Panc1 (cell line): Measurements from ENCODE around the gene PLEKHM2. TPM values are rescaled to one million over a fixed set of nuclear protein-coding genes. Genes with fewer than 3 reads are reported as not detected.

ENCODE experiments used
- ATAC-seq: fragments of 200-7000 bp; cut with Tn5 transposase; 2 replicates; pipeline ENCODE4 v1.9.1; 2020; ENCODE audit warnings: mild to moderate bottlenecking, moderate library complexity
- BruUV-seq: library from RNA; stranded (reverse); fragments of 400-500 nt; replicated peaks from 2 replicates; lab custom pipeline; 2021; lab: Mats Ljungman, UMichigan
- CTCF ChIA-PET: fragments of 300-600 bp; sonication (Branson Sonifier 250); formaldehyde crosslinking; loops from one replicate; lab custom pipeline; 2022; ENCODE audit warnings: antibody characterized with exemption; lab: Charles Lee
- POLR2A ChIA-PET: fragments of 300-600 bp; sonication (Branson Sonifier 250); formaldehyde crosslinking; loops from one replicate; lab custom pipeline; 2022; ENCODE audit warnings: antibody characterized with exemption; lab: Charles Lee
- DNase-seq: peaks from one replicate; pipeline ENCODE4 v3.0.0-alpha.2; 2010; ENCODE audit warnings: low read depth, low spot score
- H3K27ac ChIP-seq: 2 replicates; pipeline ENCODE4 v1.5.1; 2011; ENCODE audit warnings: mild to moderate bottlenecking, low read length, inconsistent platforms
- H3K27me3 ChIP-seq: fragments of 200-500 bp; sonication (Bioruptor generic); 2 replicates; pipeline ENCODE4 v1.6.0; 2014; ENCODE audit warnings: low read length, inconsistent platforms; ENCODE audit not compliant: control insufficient read depth, insufficient read depth
- H3K36me3 ChIP-seq: fragments of 200-500 bp; sonication (Bioruptor generic); 2 replicates; pipeline ENCODE4 v1.5.1; 2014; ENCODE audit warnings: inconsistent platforms, mild to moderate bottlenecking, low read length, moderate library complexity; ENCODE audit not compliant: control insufficient read depth, insufficient read depth
- H3K4me1 ChIP-seq: 2 replicates; pipeline ENCODE4 v1.5.1; 2011; ENCODE audit warnings: inconsistent platforms, mild to moderate bottlenecking, low read length, moderate library complexity; ENCODE audit not compliant: control insufficient read depth, insufficient read depth
- H3K4me3 ChIP-seq, 2 experiments: 2 replicates each; pipeline ENCODE4 v1.5.1; 2011 to 2012; ENCODE audit warnings: low read depth in 2 of 2, low read length in 2 of 2, mild to moderate bottlenecking in 2 of 2, inconsistent platforms in 1 of 2, moderate library complexity in 1 of 2
- H3K9me3 ChIP-seq: fragments of 200-500 bp; sonication (Bioruptor generic); 2 replicates; pipeline ENCODE4 v1.5.1; 2014; ENCODE audit warnings: low read depth, mild to moderate bottlenecking, inconsistent platforms, low read length, moderate library complexity; ENCODE audit not compliant: control insufficient read depth, insufficient read depth
- CTCF ChIP-seq: fragments of 450-650 bp; IDR thresholded peaks from 2 replicates; pipeline ENCODE4 v1.5.1; 2017; ENCODE audit warnings: mild to moderate bottlenecking
- POLR2AphosphoS5 ChIP-seq: IDR thresholded peaks from 2 replicates; pipeline ENCODE4 v1.6.1; 2012; ENCODE audit warnings: mild to moderate bottlenecking, low read depth, low read length, moderate library complexity
- REST ChIP-seq, 2 experiments: IDR thresholded peaks; 2 replicates each; pipeline ENCODE4 v1.6.1; 2011 to 2012; ENCODE audit warnings: low read depth in 2 of 2, control low read depth in 1 of 2, low read length in 1 of 2, mild to moderate bottlenecking in 1 of 2, moderate library complexity in 1 of 2; ENCODE audit not compliant: insufficient read depth in 1 of 2
- SIN3A ChIP-seq: IDR thresholded peaks from 2 replicates; pipeline ENCODE4 v1.6.1; 2012; ENCODE audit warnings: low read depth, mild to moderate bottlenecking, low read length, moderate library complexity, borderline replicate concordance; ENCODE audit not compliant: insufficient read depth
- TCF7L2 ChIP-seq: IDR thresholded peaks from 2 replicates; pipeline ENCODE4 v1.6.1; 2011; ENCODE audit warnings: mild to moderate bottlenecking, low read depth, low read length, inconsistent platforms
- in situ Hi-C: cut with HindIII; loops from 2 replicates; pipeline ENCODE4 v1.10.0; 2016; ENCODE audit warnings: low sequenced_read_pairs, low pct_unique_long_range_greater_than_20kb
- intact Hi-C: fragments of 100-400 bp; cut with micrococcal nuclease; formaldehyde crosslinking; loops from one replicate; pipeline ENCODE4 v1.10.0; 2022; ENCODE audit not compliant: unreplicated experiment
- total RNA-seq: library from RNA; stranded (reverse); gene quantifications from one replicate; pipeline ENCODE4 v1.2.1, GENCODE V29; 2021; ENCODE audit not compliant: unreplicated experiment

PLEKHM2 gene
- total RNA-seq, 1 experiment from 2014 or later, result 54.6 TPM

DNA sequence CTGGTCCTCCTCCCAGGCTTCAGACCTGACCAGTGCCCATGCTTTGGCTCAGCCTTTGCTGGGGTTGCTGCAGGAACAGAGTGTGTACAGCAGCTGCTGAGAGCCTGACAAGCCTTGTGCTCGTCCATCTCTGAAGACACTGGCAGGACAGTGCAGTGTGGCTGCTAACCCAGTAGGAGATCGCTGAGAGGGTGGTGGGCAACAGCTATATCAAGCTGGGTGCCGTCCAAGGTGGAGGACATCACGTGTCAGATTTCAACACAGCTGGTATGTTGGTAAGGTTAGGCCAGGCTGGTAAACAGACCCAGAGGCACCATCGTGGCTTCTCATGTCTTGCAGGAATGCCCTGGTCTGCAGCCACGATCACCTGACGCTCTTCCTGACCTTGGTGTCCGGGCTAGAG, 34.1 kb downstream of the PLEKHM2 start:
- Histone ChIP-seq H3K36me3 (no peaks in the 10 kb centered on the region; the same call in 1 of the 2 replicates), H3K27ac (no peak overlapping the region), H3K27me3 (no peaks in the 10 kb centered on the region), H3K9me3 (no peaks in the 10 kb centered on the region), H3K4me3 (no peak overlapping the region), H3K4me1 (no peaks in the 10 kb centered on the region)
- no peak for ATAC-seq
- in situ Hi-C loops, result no loop called here
- intact Hi-C loops, result no loop called here
- CTCF ChIA-PET, result interaction anchor here (0.5 kb wide), 1 partner anchor 70 kb away, joined by 5 read pairs; no protein-coding TSS in a partner anchor
- BruUV-seq, result no TSS peak
- no peak for TF ChIP-seq SIN3A
- no peak for TF ChIP-seq CTCF
- no peak for TF ChIP-seq REST (IDR thresholded peaks at IDR 0.05; ENCODE audit: insufficient read depth in 1 of 2, low read depth in 2 of 2, low read length in 1 of 2)
- TF ChIP-seq TCF7L2, result no peak
- POLR2A ChIA-PET, result no interaction called here
- no peak for DNase-seq

GRCh38 chr1:15719381-15720120, 35.4 kb downstream of the PLEKHM2 start:
- ATAC-seq, result no peak
- Histone ChIP-seq H3K4me3 (no peak overlapping the region), H3K27me3 (no peaks in the 10 kb centered on the region), H3K9me3 (no peaks in the 10 kb centered on the region), H3K4me1 (no peaks in the 10 kb centered on the region), H3K36me3 (no peaks in the 10 kb centered on the region; the same call in 1 of the 2 replicates), H3K27ac (no peak overlapping the region)
- no peak for TF ChIP-seq POLR2AphosphoS5
- TF ChIP-seq SIN3A, result no peak
- no peak for TF ChIP-seq CTCF
- no peak for TF ChIP-seq REST (IDR thresholded peaks at IDR 0.05; ENCODE audit: insufficient read depth in 1 of 2, low read depth in 2 of 2, low read length in 1 of 2)
- no peak for TF ChIP-seq TCF7L2
- intact Hi-C loops (no loop called here), in situ Hi-C loops (no loop called here)
- POLR2A ChIA-PET, result interaction anchor here (0.6 to 0.7 kb wide), 3 partner anchors 18 to 65 kb away, joined by 3 to 5 read pairs (median 4); no protein-coding TSS in a partner anchor
- DNase-seq, result no peak
- BruUV-seq, result no TSS peak
- CTCF ChIA-PET, result no interaction called here
